ENCODE measurements around the gene EIPR1.

- TF ChIP-seq CTCF (IDR thresholded peaks at IDR 0.05; ENCODE audit: poor library complexity, severe bottlenecking) (no peak), EZH2 (IDR thresholded peaks at IDR 0.05; ENCODE audit: borderline replicate concordance, insufficient read depth, low read length, poor library complexity, severe bottlenecking) (no peak), TAF1 (IDR thresholded peaks at IDR 0.05; ENCODE audit: low read depth) (no peak), EP300 (conservative IDR thresholded peaks at IDR 0.05; ENCODE audit: poor library complexity, severe bottlenecking) (no peak)
Observed at GRCh38 chr2:3320910-3321605, 56.6 kb downstream of the EIPR1 start.

Measured in neural cell (in vitro differentiated cells).